ENCODE results near the gene GNAQ. TPM values are rescaled to one million over a fixed set of nuclear protein-coding genes. Genes with fewer than 3 reads are reported as not detected.

The GNAQ gene
- total RNA-seq, 1 donor from 2014 or later = 35.4 TPM

DNA sequence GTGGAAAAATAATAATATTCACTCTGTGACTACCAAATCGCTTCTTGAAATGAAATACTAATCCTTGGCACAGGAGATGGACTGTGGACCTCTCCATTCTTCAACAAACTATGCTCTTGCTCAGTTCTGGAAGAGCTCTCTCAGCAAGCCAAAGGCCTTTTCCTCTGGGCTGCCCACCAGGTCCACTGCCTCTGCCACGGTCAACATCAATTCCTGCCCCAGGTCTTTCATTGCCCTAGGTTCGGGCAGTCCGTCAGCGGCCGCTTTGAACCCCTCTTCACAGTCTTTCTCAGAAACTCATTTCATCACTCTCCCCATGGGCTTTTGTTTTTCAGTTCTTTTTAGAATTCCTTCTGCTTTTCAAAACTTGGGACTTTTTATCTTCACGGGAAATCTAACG is 64.9 kb downstream of the GNAQ start:
- H3K36me3 ChIP-seq (ENCODE audit: control insufficient read depth, insufficient read depth, low read length) = no peaks in the 10 kb centered on the region
- H3K27me3 ChIP-seq (ENCODE audit: control insufficient read depth, insufficient read depth, low read length) = no peaks in the 10 kb centered on the region
- H3K4me3 ChIP-seq (ENCODE audit: low read depth, low read length) = no peak overlapping the region
- TF ChIP-seq, protein P1, sequence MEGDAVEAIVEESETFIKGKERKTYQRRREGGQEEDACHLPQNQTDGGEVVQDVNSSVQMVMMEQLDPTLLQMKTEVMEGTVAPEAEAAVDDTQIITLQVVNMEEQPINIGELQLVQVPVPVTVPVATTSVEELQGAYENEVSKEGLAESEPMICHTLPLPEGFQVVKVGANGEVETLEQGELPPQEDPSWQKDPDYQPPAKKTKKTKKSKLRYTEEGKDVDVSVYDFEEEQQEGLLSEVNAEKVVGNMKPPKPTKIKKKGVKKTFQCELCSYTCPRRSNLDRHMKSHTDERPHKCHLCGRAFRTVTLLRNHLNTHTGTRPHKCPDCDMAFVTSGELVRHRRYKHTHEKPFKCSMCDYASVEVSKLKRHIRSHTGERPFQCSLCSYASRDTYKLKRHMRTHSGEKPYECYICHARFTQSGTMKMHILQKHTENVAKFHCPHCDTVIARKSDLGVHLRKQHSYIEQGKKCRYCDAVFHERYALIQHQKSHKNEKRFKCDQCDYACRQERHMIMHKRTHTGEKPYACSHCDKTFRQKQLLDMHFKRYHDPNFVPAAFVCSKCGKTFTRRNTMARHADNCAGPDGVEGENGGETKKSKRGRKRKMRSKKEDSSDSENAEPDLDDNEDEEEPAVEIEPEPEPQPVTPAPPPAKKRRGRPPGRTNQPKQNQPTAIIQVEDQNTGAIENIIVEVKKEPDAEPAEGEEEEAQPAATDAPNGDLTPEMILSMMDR (IDR thresholded peaks at IDR 0.05; ENCODE audit: insufficient read depth, low read length, poor library complexity, severe bottlenecking) = no peak
- DNase-seq (ENCODE audit: low read depth) = no peak

DNA sequence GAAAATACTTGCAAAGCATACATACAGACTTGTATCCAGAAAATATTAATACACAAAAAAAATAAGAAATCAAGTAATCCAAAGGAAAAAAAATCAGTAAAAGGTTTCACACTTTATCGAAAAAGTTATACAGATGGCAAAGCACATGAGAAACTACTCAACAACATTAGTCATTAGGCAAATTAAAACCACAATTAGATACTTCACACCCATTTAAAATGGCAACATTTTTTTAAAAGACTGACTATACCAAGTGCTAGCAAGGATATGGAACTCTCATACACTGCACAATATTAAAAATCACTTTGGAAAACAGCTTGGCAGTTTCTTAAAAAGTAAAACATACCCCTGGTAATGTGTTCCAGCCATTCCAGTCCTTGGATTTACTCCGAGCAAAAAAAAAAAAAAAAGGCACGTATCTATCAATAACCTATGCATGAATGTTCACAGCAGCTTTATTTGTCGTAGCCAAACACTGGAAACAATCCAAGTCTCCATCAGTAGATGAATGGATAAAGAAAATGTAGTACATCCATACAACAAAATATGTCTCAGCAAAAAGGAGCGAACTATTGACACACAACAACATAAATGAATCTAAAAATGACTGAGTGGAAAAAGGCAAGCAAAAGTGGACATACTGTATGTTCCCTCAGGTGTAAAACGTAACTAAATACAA is 66.0 kb downstream of the GNAQ start:
- TF ChIP-seq, protein P1 (IDR thresholded peaks at IDR 0.05; ENCODE audit: insufficient read depth, low read length, poor library complexity, severe bottlenecking) = no peak
- Histone ChIP-seq H3K36me3 (ENCODE audit: control insufficient read depth, insufficient read depth, low read length) (no peaks in the 10 kb centered on the region), H3K4me3 (ENCODE audit: low read depth, low read length) (no peak overlapping the region), H3K27me3 (ENCODE audit: control insufficient read depth, insufficient read depth, low read length) (no peaks in the 10 kb centered on the region)
- DNase-seq (ENCODE audit: low read depth) = no peak

DNA sequence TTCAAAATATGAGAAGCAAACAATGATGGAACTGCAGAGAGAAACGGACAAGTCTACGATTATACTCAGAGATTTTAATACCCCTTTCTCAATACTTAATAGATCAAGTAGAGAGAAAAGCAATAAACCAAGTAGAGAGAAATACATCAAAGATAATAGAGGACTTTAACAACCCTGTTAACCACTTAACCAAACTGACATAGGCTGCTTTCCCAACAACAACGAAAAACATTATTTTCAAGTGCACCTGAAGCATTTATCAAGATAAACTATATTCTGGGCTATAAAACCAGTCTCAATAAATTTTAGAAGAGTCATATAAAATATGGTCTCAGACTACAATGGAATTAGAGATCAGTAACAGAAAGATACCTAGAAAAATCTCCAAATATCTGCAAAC is 67.4 kb downstream of the GNAQ start:
- Histone ChIP-seq H3K27me3 (ENCODE audit: control insufficient read depth, insufficient read depth, low read length) (no peaks in the 10 kb centered on the region), H3K36me3 (ENCODE audit: control insufficient read depth, insufficient read depth, low read length) (no peaks in the 10 kb centered on the region), H3K4me3 (ENCODE audit: low read depth, low read length) (no peak overlapping the region)
- DNase-seq (ENCODE audit: low read depth) = no peak
- TF ChIP-seq, protein P1 (IDR thresholded peaks at IDR 0.05; ENCODE audit: insufficient read depth, low read length, poor library complexity, severe bottlenecking) = no peak

DNA sequence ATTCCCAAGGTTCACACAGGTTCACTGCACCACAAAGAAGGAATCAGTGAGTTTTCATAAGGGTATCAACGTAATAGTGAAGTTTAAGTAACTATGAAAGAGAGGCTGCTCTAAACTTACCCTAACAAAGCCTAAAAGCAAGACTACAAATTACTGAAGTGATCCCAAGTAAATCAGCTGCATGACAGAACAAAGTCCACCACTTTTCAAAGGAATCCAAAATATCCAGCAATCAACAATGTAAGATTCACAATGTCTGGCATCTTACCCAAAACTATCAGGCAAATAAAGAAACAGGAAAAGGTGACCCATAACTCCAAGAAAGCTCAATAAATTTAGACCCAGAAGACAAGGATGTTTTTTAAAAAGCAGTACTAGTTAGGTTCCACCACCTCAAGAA is 70.1 kb downstream of the GNAQ start:
- Histone ChIP-seq H3K36me3 (ENCODE audit: control insufficient read depth, insufficient read depth, low read length) (no peaks in the 10 kb centered on the region), H3K4me3 (ENCODE audit: low read depth, low read length) (no peak overlapping the region), H3K27me3 (ENCODE audit: control insufficient read depth, insufficient read depth, low read length) (no peaks in the 10 kb centered on the region)
- TF ChIP-seq, protein P1 (IDR thresholded peaks at IDR 0.05; ENCODE audit: insufficient read depth, low read length, poor library complexity, severe bottlenecking) = no peak
- no peak for DNase-seq (ENCODE audit: low read depth)

DNA sequence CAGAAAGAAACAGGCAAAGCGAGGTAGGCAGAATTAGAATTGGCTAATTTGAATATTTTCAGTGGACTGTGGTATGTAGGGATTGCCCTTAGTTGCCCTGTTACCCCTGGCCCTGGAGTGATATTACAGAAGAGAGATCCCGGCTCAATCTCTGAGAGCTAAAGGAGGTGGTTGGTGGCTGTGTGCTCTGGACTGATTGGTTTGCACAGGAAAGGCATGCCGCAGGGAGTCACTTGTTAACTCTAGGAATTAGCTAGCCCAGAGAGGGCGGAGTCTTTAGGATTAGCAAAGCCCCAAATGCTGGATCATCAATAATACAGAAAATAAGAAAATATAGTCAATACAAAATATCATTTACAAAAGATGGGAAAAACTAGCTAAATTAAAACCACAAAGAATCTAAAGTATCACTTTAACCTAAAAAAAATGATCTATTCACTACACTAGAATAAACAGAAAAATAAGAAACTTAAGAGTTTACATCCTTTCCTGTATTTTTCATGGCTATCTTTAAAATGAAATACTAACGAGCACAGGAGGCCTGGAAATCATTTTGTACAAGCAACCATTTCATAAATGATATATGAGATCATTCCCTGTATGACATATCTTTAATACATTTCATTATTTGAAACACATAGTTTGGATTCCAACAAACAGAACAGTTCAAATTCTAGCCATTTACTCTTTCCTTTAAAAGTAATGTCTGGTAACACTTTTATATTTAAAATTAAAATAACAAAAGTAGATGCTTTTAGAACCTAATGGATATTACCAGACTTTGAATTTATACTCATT is 71.1 kb downstream of the GNAQ start:
- no peak for DNase-seq (ENCODE audit: low read depth)
- TF ChIP-seq, protein P1 (IDR thresholded peaks at IDR 0.05; ENCODE audit: insufficient read depth, low read length, poor library complexity, severe bottlenecking) = no peak
- Histone ChIP-seq H3K4me3 (ENCODE audit: low read depth, low read length) (no peak overlapping the region), H3K36me3 (ENCODE audit: control insufficient read depth, insufficient read depth, low read length) (no peaks in the 10 kb centered on the region), H3K27me3 (ENCODE audit: control insufficient read depth, insufficient read depth, low read length) (no peaks in the 10 kb centered on the region)

All from kidney epithelial cell (primary cell).